GM19455 (cell line): ENCODE data around the gene CDKL5.

ENCODE experiments used
- ATAC-seq: cut with Tn5 transposase; IDR thresholded peaks from one replicate; pipeline ENCODE4 v1.9.1; 2021; ENCODE audit not compliant: unreplicated experiment

CDKL5 gene

GRCh38 chrX:18643243-18643642, 217.8 kb downstream of the CDKL5 start:
- ATAC-seq, result no peak

- no peak for ATAC-seq
Observed at GRCh38 chrX:18643853-18644252, 218.4 kb downstream of the CDKL5 start.

- no peak for ATAC-seq
Observed at GRCh38 chrX:18647621-18648020, 222.2 kb downstream of the CDKL5 start.

GRCh38 chrX:18649498-18649951, 224.1 kb downstream of the CDKL5 start:
- ATAC-seq, result no peak

GRCh38 chrX:18650662-18651061, 225.3 kb downstream of the CDKL5 start:
- no peak for ATAC-seq

- ATAC-seq, result no peak
Observed at GRCh38 chrX:18652636-18653035, 227.2 kb downstream of the CDKL5 start.

GRCh38 chrX:18654875-18655836, 229.7 kb downstream of the CDKL5 start:
- no peak for ATAC-seq

- no peak for ATAC-seq
Observed at GRCh38 chrX:18661273-18661672, 235.9 kb downstream of the CDKL5 start.

GRCh38 chrX:18664947-18665346, 239.5 kb downstream of the CDKL5 start:
- ATAC-seq, result no peak

- ATAC-seq, result no peak
Observed at GRCh38 chrX:18666614-18667013, 241.2 kb downstream of the CDKL5 start.

GRCh38 chrX:18668071-18668835, 242.8 kb downstream of the CDKL5 start:
- no peak for ATAC-seq

- no peak for ATAC-seq
Observed at GRCh38 chrX:18672008-18672407, 246.6 kb downstream of the CDKL5 start, which contains the start of gene RS1. Gene RS1, minus strand, starts transcription at chrX:18672108. Its CDS starts 40 bp downstream, at chrX:18672068.

- ATAC-seq, result peak; percentile 43
Observed at GRCh38 chrX:18674417-18674787, 249.0 kb downstream of the CDKL5 start.

GRCh38 chrX:18674788-18675735, 249.7 kb downstream of the CDKL5 start:
- ATAC-seq, result peak; percentile 84

- no peak for ATAC-seq
Observed at GRCh38 chrX:18676050-18676449, 250.6 kb downstream of the CDKL5 start.

GRCh38 chrX:18676470-18676869, 251.1 kb downstream of the CDKL5 start:
- no peak for ATAC-seq

- no peak for ATAC-seq
Observed at GRCh38 chrX:18677161-18677869, 251.9 kb downstream of the CDKL5 start.

GRCh38 chrX:18681996-18682395, 256.6 kb downstream of the CDKL5 start:
- ATAC-seq, result no peak

- no peak for ATAC-seq
Observed at GRCh38 chrX:18682979-18683387, 257.6 kb downstream of the CDKL5 start.
